ENCODE measurements around the gene SFRP5.

Gene SFRP5

DNA sequence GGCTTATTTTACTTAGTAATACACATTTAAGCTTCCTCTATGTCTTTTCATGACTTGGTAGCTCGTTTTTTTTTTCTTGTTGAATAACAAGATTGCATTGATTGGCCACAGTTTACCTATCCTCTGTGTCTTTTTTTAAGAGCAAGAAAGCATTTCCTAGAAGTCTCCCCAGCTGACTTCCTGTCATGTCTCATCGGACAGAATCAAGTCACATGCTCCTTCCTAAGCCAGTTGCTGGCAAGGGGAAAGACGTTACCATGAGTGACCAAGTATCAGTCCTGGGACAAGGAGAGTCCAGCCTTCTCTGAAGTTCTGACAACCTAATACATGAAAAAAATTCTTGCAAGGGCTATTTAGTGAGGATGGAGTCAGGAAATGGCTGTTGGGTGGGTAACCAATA is 24.9 kb upstream of the SFRP5 start:
- Mint-ChIP-seq H3K27me3 (ENCODE audit: low read depth) (peaks cover under 1% of the 10 kb centered on the region), H3K4me1 (ENCODE audit: low read depth) (peaks cover 19% of the 10 kb centered on the region), H3K9me3 (peaks cover 23% of the 10 kb centered on the region), H3K27ac (peak overlapping the region; percentile 90), H3K4me3 (peak overlapping the region; percentile 67), H3K36me3 (ENCODE audit: low read depth) (peaks cover 13% of the 10 kb centered on the region)

GRCh38 chr10:97795886-97796285 is 24.1 kb upstream of the SFRP5 start:
- H3K9me3 Mint-ChIP-seq, result peaks cover 23% of the 10 kb centered on the region
- H3K4me3 Mint-ChIP-seq, result no peak overlapping the region
- H3K27me3 Mint-ChIP-seq (ENCODE audit: low read depth), result no peaks in the 10 kb centered on the region
- H3K27ac Mint-ChIP-seq, result peak overlapping the region; percentile 90
- peaks cover 13% of the 10 kb centered on the region for H3K36me3 Mint-ChIP-seq (ENCODE audit: low read depth)
- peaks cover 19% of the 10 kb centered on the region for H3K4me1 Mint-ChIP-seq (ENCODE audit: low read depth)

GRCh38 chr10:97791824-97792721 is 20.3 kb upstream of the SFRP5 start:
- H3K36me3 Mint-ChIP-seq (ENCODE audit: low read depth), result peaks cover 3% of the 10 kb centered on the region
- H3K4me1 Mint-ChIP-seq (ENCODE audit: low read depth), result peaks cover 18% of the 10 kb centered on the region
- peaks cover 4% of the 10 kb centered on the region for H3K27me3 Mint-ChIP-seq (ENCODE audit: low read depth)
- no peak overlapping the region for H3K27ac Mint-ChIP-seq
- no peak overlapping the region for H3K4me3 Mint-ChIP-seq
- no peaks in the 10 kb centered on the region for H3K9me3 Mint-ChIP-seq

DNA sequence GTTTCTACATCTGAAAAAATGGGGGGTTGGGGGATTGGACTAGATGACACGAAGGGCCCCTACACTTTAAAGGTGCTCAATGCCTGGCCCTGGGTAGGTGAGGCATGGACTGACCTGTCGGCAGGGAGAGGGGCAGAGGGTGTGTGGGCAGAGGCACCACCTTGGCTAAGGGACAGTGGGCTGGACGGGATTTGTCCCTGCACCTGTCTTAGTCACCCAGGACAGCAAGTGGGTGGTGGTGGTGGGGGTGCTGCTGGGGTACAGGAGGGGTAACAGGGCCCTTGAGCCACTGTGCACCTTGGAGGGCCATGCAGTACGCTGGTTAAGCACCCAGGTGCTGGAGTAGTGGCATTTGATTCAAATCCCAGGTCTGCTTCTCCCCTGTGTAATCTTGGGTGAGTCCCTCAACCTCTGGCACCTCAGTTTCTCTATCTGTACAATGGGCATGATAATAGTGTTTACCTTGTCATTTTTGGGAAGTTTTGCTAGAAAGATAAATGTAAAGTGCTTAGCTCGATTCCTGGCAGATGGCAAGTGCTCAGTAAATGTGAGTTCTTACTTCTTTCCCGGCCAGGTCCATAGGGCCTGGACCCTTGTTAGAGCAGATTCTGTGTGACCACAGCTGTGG is 18.1 kb upstream of the SFRP5 start:
- peaks cover 4% of the 10 kb centered on the region for H3K27me3 Mint-ChIP-seq (ENCODE audit: low read depth)
- H3K4me3 Mint-ChIP-seq, result no peak overlapping the region
- peaks cover 3% of the 10 kb centered on the region for H3K4me1 Mint-ChIP-seq (ENCODE audit: low read depth)
- no peaks in the 10 kb centered on the region for H3K36me3 Mint-ChIP-seq (ENCODE audit: low read depth)
- H3K9me3 Mint-ChIP-seq, result no peaks in the 10 kb centered on the region
- H3K27ac Mint-ChIP-seq, result no peak overlapping the region

- Mint-ChIP-seq H3K9me3 (no peaks in the 10 kb centered on the region), H3K4me1 (ENCODE audit: low read depth) (peaks cover 3% of the 10 kb centered on the region), H3K36me3 (ENCODE audit: low read depth) (no peaks in the 10 kb centered on the region), H3K4me3 (no peak overlapping the region), H3K27ac (no peak overlapping the region), H3K27me3 (ENCODE audit: low read depth) (peaks cover 4% of the 10 kb centered on the region)
These were observed 17.0 kb upstream of the SFRP5 start for GRCh38 chr10:97788552-97789442.

DNA sequence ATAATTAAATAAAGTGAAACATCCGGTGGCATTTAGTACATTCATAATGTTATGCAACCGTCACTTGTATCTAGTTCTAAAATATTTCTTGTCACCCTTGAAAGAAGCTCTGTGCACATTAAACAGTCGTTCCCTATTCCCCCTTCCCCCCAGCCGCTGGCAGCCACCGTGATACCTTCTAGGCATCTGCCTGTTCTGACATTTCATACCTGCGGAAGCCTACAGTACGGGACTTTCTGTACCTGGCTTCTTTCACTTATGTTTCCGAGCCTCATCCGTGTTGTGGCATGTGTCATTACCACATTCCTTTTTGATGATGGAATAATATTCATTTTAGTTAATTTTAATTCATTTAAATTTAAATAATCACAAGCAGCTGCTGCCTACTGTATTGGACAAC is 13.9 kb upstream of the SFRP5 start:
- Mint-ChIP-seq H3K4me1 (ENCODE audit: low read depth) (peaks cover 3% of the 10 kb centered on the region), H3K27ac (no peak overlapping the region), H3K36me3 (ENCODE audit: low read depth) (no peaks in the 10 kb centered on the region), H3K27me3 (ENCODE audit: low read depth) (peaks cover 4% of the 10 kb centered on the region), H3K4me3 (no peak overlapping the region), H3K9me3 (no peaks in the 10 kb centered on the region)

GRCh38 chr10:97785231-97785630 is 13.4 kb upstream of the SFRP5 start:
- Mint-ChIP-seq H3K4me3 (no peak overlapping the region), H3K27ac (no peak overlapping the region), H3K36me3 (ENCODE audit: low read depth) (no peaks in the 10 kb centered on the region), H3K4me1 (ENCODE audit: low read depth) (peaks cover 3% of the 10 kb centered on the region), H3K9me3 (no peaks in the 10 kb centered on the region), H3K27me3 (ENCODE audit: low read depth) (peaks cover 4% of the 10 kb centered on the region)

- Mint-ChIP-seq H3K4me1 (ENCODE audit: low read depth) (peaks cover 3% of the 10 kb centered on the region), H3K27me3 (ENCODE audit: low read depth) (peaks cover 4% of the 10 kb centered on the region), H3K9me3 (no peaks in the 10 kb centered on the region), H3K27ac (no peak overlapping the region), H3K36me3 (ENCODE audit: low read depth) (no peaks in the 10 kb centered on the region), H3K4me3 (no peak overlapping the region)
These were observed 12.5 kb upstream of the SFRP5 start for GRCh38 chr10:97784200-97784810.

GRCh38 chr10:97782455-97783228 is 10.8 kb upstream of the SFRP5 start:
- H3K36me3 Mint-ChIP-seq (ENCODE audit: low read depth), result no peaks in the 10 kb centered on the region
- H3K4me1 Mint-ChIP-seq (ENCODE audit: low read depth), result peaks cover 3% of the 10 kb centered on the region
- H3K27me3 Mint-ChIP-seq (ENCODE audit: low read depth), result peaks cover 3% of the 10 kb centered on the region
- no peak overlapping the region for H3K27ac Mint-ChIP-seq
- no peak overlapping the region for H3K4me3 Mint-ChIP-seq
- no peaks in the 10 kb centered on the region for H3K9me3 Mint-ChIP-seq

- no peaks in the 10 kb centered on the region for H3K9me3 Mint-ChIP-seq
- no peaks in the 10 kb centered on the region for H3K27me3 Mint-ChIP-seq (ENCODE audit: low read depth)
- H3K27ac Mint-ChIP-seq, result no peak overlapping the region
- H3K4me1 Mint-ChIP-seq (ENCODE audit: low read depth), result peaks cover 3% of the 10 kb centered on the region
- no peak overlapping the region for H3K4me3 Mint-ChIP-seq
- no peaks in the 10 kb centered on the region for H3K36me3 Mint-ChIP-seq (ENCODE audit: low read depth)
These were observed 10.0 kb upstream of the SFRP5 start for GRCh38 chr10:97781618-97782331.

GRCh38 chr10:97780841-97781617 is 9.2 kb upstream of the SFRP5 start:
- Mint-ChIP-seq H3K9me3 (no peaks in the 10 kb centered on the region), H3K36me3 (ENCODE audit: low read depth) (no peaks in the 10 kb centered on the region), H3K4me3 (no peak overlapping the region)

GRCh38 chr10:97779975-97780374 is 8.2 kb upstream of the SFRP5 start:
- Mint-ChIP-seq H3K36me3 (ENCODE audit: low read depth) (no peaks in the 10 kb centered on the region), H3K9me3 (no peaks in the 10 kb centered on the region), H3K4me1 (ENCODE audit: low read depth) (peaks cover 3% of the 10 kb centered on the region), H3K27ac (no peak overlapping the region), H3K4me3 (no peak overlapping the region), H3K27me3 (ENCODE audit: low read depth) (no peaks in the 10 kb centered on the region)

More at GRCh38 chr10:97780841-97781617, 9.2 kb upstream of the SFRP5 start:
- no peak overlapping the region for H3K27ac Mint-ChIP-seq
- H3K4me1 Mint-ChIP-seq (ENCODE audit: low read depth), result peaks cover 3% of the 10 kb centered on the region
- no peaks in the 10 kb centered on the region for H3K27me3 Mint-ChIP-seq (ENCODE audit: low read depth)
